ENCODE measurements around the gene AKIRIN2. TPM values are rescaled to one million over a fixed set of nuclear protein-coding genes. Genes with fewer than 3 reads are reported as not detected.
A peak's percentile ranks its signal among the peaks of the same experiment; 100 is the strongest.
"Not testable (repeated sequence)": the region's sequence is repeated elsewhere in the genome, so short reads cannot be mapped to it uniquely, and the experiment has no call there.

AKIRIN2 gene
- total RNA-seq, 2 donors from 2014 or later = 114 to 128 TPM

- H3K4me3 Mint-ChIP-seq; DNase-seq; H3K9me3 ChIP-seq (ENCODE audit: control insufficient read depth, low read length, poor library complexity, severe bottlenecking); H3K27me3 Mint-ChIP-seq; H3K36me3 Mint-ChIP-seq (ENCODE audit: low read depth); H3K4me1 Mint-ChIP-seq; ATAC-seq; H3K27ac Mint-ChIP-seq: not testable (repeated sequence)
Measured at GRCh38 chr6:87708581-87709427, 6.8 kb upstream of the AKIRIN2 start.

GRCh38 chr6:87706187-87706966 is 4.3 kb upstream of the AKIRIN2 start:
- no peak for DNase-seq
- H3K4me3 Mint-ChIP-seq = no peak overlapping the region
- H3K36me3 Mint-ChIP-seq (ENCODE audit: low read depth) = peaks cover 3% of the 10 kb centered on the region
- H3K4me1 Mint-ChIP-seq = peaks cover 11% of the 10 kb centered on the region
- ATAC-seq = no peak
- H3K27ac Mint-ChIP-seq = no peak overlapping the region
- H3K9me3 ChIP-seq (ENCODE audit: control insufficient read depth, low read length, poor library complexity, severe bottlenecking) = no peaks in the 10 kb centered on the region
- H3K27me3 Mint-ChIP-seq = no peaks in the 10 kb centered on the region

GRCh38 chr6:87705070-87705691 is 3.1 kb upstream of the AKIRIN2 start:
- H3K4me1 Mint-ChIP-seq = peaks cover 17% of the 10 kb centered on the region
- no peaks in the 10 kb centered on the region for H3K27me3 Mint-ChIP-seq
- no peak for ATAC-seq
- peaks cover 6% of the 10 kb centered on the region for H3K36me3 Mint-ChIP-seq (ENCODE audit: low read depth)
- no peaks in the 10 kb centered on the region for H3K9me3 ChIP-seq (ENCODE audit: control insufficient read depth, low read length, poor library complexity, severe bottlenecking)
- DNase-seq = no peak
- no peak overlapping the region for H3K4me3 Mint-ChIP-seq
- H3K27ac Mint-ChIP-seq = no peak overlapping the region

DNA sequence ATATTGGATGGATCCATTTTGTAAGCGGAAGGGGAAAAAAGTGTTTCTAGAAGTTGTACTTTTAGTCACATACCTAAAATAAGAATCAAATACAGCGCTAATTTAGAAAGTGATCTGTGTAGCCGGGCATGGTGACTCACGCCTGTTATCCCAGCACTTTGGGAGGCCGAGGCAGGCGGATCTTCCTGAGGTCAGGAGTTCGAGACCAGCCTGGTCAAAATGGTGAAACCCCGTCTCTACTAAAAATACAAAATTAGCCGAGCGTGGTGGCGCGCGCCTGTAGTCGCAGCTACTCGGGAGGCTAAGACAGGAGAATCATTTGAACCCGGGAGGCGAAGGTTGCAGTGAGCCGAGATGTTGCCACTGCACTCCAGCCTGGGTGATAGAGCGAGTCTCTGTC is 1.0 kb upstream of the AKIRIN2 start:
- not testable (repeated sequence) for DNase-seq; H3K36me3 Mint-ChIP-seq (ENCODE audit: low read depth); ATAC-seq; H3K27me3 Mint-ChIP-seq; H3K9me3 ChIP-seq (ENCODE audit: control insufficient read depth, low read length, poor library complexity, severe bottlenecking)
- Mint-ChIP-seq H3K27ac (peak overlapping the region; percentile 93), H3K4me1 (peaks cover 23% of the 10 kb centered on the region), H3K4me3 (peak overlapping the region; percentile 97)

GRCh38 chr6:87702589-87702945 is 534 bp upstream of the AKIRIN2 start:
- Mint-ChIP-seq H3K4me1 (peaks cover 26% of the 10 kb centered on the region), H3K36me3 (ENCODE audit: low read depth) (peaks cover 6% of the 10 kb centered on the region), H3K4me3 (peak overlapping the region; percentile 97), H3K27ac (peak overlapping the region; percentile 93), H3K27me3 (no peaks in the 10 kb centered on the region)
- no peaks in the 10 kb centered on the region for H3K9me3 ChIP-seq (ENCODE audit: control insufficient read depth, low read length, poor library complexity, severe bottlenecking)
- DNase-seq (no peak), ATAC-seq (no peak)

GRCh38 chr6:87701344-87701675 is 723 bp downstream of the AKIRIN2 start:
- H3K4me1 Mint-ChIP-seq = peaks cover 29% of the 10 kb centered on the region
- no peaks in the 10 kb centered on the region for H3K27me3 Mint-ChIP-seq
- H3K9me3 ChIP-seq (ENCODE audit: control insufficient read depth, low read length, poor library complexity, severe bottlenecking) = no peaks in the 10 kb centered on the region
- peak overlapping the region; percentile 97 for H3K4me3 Mint-ChIP-seq
- peaks cover 6% of the 10 kb centered on the region for H3K36me3 Mint-ChIP-seq (ENCODE audit: low read depth)
- DNase-seq (peak in 1 of 3 donors; percentile 13), ATAC-seq (no peak)
- H3K27ac Mint-ChIP-seq = peak overlapping the region; percentile 93

DNA sequence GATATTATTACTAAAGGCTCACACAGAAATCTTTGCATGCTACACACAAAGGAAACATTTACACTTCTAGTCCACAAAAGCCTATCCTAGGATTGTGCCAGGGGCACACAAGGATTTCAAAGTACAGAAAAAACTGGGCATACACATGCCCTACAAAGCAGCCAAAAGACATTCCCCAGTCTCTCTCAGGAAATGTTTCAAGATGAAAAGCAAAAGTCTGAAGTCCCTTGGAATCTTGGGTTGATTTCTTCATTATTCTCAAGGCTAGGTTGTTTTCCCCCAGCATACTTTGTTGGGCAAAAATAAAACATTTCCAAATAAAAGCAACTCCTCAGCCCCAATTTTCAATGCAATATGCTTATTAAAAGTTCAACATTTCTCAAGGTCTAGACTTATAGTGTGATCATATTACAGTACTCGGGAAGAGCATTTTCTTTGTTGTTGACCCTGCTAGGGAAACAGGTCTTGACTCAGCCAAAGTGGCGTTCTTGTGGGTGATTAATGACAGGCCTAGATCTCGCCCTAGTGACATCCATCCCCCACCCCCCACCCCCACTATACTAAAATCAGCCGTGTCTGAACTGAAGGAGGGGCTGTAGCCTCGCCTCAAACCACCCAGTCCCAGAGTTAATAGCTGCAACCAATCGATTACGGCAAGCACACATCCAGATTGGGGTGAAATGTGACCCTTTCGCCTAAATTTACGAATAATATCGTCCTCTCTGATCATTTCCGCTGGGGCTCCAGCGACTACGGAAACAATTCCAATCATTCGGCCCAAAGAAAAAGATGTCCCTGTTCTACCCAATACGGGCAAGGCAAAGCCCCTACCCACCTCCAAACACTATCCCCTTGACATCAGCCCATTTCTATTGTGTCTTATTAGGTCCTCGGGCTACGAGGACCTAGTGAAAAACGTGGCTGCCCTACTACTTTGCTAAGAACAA is 1.4 kb downstream of the AKIRIN2 start:
- Mint-ChIP-seq H3K36me3 (ENCODE audit: low read depth) (peaks cover 6% of the 10 kb centered on the region), H3K4me3 (peak overlapping the region; percentile 97), H3K4me1 (peaks cover 35% of the 10 kb centered on the region), H3K27me3 (no peaks in the 10 kb centered on the region), H3K27ac (peak overlapping the region; percentile 93)
- DNase-seq = peak in 1 of 3 donors; percentile 22
- H3K9me3 ChIP-seq (ENCODE audit: control insufficient read depth, low read length, poor library complexity, severe bottlenecking) = no peaks in the 10 kb centered on the region
- peak; percentile 11 for ATAC-seq

- peaks cover 38% of the 10 kb centered on the region for H3K4me1 Mint-ChIP-seq
- peak overlapping the region; percentile 93 for H3K27ac Mint-ChIP-seq
- no peaks in the 10 kb centered on the region for H3K9me3 ChIP-seq (ENCODE audit: control insufficient read depth, low read length, poor library complexity, severe bottlenecking)
- DNase-seq = no peak
- no peaks in the 10 kb centered on the region for H3K27me3 Mint-ChIP-seq
- H3K36me3 Mint-ChIP-seq (ENCODE audit: low read depth) = peaks cover 6% of the 10 kb centered on the region
- H3K4me3 Mint-ChIP-seq = peak overlapping the region; percentile 97
- no peak for ATAC-seq
Measured at GRCh38 chr6:87699576-87699975, 2.5 kb downstream of the AKIRIN2 start.

- DNase-seq = no peak
- peaks cover 6% of the 10 kb centered on the region for H3K36me3 Mint-ChIP-seq (ENCODE audit: low read depth)
Measured at GRCh38 chr6:87698547-87699006, 3.5 kb downstream of the AKIRIN2 start.

GRCh38 chr6:87697581-87698546 is 4.2 kb downstream of the AKIRIN2 start:
- peaks cover 6% of the 10 kb centered on the region for H3K36me3 Mint-ChIP-seq (ENCODE audit: low read depth)
- H3K4me3 Mint-ChIP-seq = peak overlapping the region; percentile 97
- peaks cover 45% of the 10 kb centered on the region for H3K4me1 Mint-ChIP-seq
- H3K9me3 ChIP-seq (ENCODE audit: control insufficient read depth, low read length, poor library complexity, severe bottlenecking) = no peaks in the 10 kb centered on the region
- no peak for DNase-seq
- ATAC-seq = no peak
- peak overlapping the region; percentile 93 for H3K27ac Mint-ChIP-seq
- H3K27me3 Mint-ChIP-seq = no peaks in the 10 kb centered on the region

More at GRCh38 chr6:87698547-87699006, 3.5 kb downstream of the AKIRIN2 start:
- no peak for ATAC-seq
- no peaks in the 10 kb centered on the region for H3K9me3 ChIP-seq (ENCODE audit: control insufficient read depth, low read length, poor library complexity, severe bottlenecking)
- Mint-ChIP-seq H3K4me3 (peak overlapping the region; percentile 97), H3K4me1 (peaks cover 42% of the 10 kb centered on the region), H3K27me3 (no peaks in the 10 kb centered on the region), H3K27ac (peak overlapping the region; percentile 93)

DNA sequence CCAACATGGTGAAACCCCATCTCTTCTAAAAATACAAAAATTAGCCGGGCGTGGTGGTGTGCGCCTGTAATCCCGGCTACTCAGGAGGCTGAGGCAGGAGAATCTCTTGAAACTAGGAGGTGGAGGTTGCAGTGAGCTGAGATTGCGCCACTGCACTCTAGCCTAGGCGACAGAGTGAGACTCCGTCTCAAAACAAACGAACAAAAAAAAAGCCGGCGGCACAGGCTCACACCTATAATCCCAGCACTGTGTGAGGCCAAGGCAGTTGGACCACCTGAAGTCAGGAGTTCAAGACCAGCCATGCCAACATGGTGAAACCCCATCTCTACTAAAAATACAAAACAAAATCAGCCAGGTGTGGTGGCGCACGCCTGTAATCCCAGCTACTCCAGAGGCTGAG is 5.2 kb downstream of the AKIRIN2 start:
- H3K27ac Mint-ChIP-seq = peak overlapping the region; percentile 89
- H3K27me3 Mint-ChIP-seq; H3K36me3 Mint-ChIP-seq (ENCODE audit: low read depth); ATAC-seq; DNase-seq; H3K9me3 ChIP-seq (ENCODE audit: control insufficient read depth, low read length, poor library complexity, severe bottlenecking): not testable (repeated sequence)
- H3K4me3 Mint-ChIP-seq = peak overlapping the region; percentile 71
- peaks cover 42% of the 10 kb centered on the region for H3K4me1 Mint-ChIP-seq

All from T-helper 17 cell (primary cell).